ENCODE measurements around the gene LRP1B. TPM values are rescaled to one million over a fixed set of nuclear protein-coding genes. Genes with fewer than 3 reads are reported as not detected.

LRP1B gene
- total and polyA plus RNA-seq, 2 of the 8 experiments (the other 6 are each of a cell fraction or from before 2014, with no cell fraction given), result 0.03 TPM; not detected in 1

DNA sequence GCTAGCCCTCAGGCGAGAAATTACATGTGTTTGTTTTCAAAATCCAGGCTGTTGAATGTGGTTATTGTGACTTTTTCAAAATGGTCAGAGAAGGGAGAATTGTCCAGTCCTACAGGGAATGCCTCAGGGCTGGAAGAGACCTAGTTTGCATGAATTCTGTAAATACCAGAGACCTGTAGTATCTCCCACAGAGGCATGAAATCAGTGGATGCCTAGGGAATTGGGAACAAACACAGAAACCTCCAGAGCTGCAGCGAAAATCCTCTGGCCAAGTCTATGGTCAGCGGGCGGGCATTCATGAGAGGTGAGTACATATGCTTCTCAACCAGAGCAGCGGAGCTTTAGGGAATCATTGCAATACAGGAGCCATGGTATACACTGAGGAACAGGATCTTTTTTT lies 1754.1 kb downstream of the LRP1B start (continued):
- TF ChIP-seq, protein P1, sequence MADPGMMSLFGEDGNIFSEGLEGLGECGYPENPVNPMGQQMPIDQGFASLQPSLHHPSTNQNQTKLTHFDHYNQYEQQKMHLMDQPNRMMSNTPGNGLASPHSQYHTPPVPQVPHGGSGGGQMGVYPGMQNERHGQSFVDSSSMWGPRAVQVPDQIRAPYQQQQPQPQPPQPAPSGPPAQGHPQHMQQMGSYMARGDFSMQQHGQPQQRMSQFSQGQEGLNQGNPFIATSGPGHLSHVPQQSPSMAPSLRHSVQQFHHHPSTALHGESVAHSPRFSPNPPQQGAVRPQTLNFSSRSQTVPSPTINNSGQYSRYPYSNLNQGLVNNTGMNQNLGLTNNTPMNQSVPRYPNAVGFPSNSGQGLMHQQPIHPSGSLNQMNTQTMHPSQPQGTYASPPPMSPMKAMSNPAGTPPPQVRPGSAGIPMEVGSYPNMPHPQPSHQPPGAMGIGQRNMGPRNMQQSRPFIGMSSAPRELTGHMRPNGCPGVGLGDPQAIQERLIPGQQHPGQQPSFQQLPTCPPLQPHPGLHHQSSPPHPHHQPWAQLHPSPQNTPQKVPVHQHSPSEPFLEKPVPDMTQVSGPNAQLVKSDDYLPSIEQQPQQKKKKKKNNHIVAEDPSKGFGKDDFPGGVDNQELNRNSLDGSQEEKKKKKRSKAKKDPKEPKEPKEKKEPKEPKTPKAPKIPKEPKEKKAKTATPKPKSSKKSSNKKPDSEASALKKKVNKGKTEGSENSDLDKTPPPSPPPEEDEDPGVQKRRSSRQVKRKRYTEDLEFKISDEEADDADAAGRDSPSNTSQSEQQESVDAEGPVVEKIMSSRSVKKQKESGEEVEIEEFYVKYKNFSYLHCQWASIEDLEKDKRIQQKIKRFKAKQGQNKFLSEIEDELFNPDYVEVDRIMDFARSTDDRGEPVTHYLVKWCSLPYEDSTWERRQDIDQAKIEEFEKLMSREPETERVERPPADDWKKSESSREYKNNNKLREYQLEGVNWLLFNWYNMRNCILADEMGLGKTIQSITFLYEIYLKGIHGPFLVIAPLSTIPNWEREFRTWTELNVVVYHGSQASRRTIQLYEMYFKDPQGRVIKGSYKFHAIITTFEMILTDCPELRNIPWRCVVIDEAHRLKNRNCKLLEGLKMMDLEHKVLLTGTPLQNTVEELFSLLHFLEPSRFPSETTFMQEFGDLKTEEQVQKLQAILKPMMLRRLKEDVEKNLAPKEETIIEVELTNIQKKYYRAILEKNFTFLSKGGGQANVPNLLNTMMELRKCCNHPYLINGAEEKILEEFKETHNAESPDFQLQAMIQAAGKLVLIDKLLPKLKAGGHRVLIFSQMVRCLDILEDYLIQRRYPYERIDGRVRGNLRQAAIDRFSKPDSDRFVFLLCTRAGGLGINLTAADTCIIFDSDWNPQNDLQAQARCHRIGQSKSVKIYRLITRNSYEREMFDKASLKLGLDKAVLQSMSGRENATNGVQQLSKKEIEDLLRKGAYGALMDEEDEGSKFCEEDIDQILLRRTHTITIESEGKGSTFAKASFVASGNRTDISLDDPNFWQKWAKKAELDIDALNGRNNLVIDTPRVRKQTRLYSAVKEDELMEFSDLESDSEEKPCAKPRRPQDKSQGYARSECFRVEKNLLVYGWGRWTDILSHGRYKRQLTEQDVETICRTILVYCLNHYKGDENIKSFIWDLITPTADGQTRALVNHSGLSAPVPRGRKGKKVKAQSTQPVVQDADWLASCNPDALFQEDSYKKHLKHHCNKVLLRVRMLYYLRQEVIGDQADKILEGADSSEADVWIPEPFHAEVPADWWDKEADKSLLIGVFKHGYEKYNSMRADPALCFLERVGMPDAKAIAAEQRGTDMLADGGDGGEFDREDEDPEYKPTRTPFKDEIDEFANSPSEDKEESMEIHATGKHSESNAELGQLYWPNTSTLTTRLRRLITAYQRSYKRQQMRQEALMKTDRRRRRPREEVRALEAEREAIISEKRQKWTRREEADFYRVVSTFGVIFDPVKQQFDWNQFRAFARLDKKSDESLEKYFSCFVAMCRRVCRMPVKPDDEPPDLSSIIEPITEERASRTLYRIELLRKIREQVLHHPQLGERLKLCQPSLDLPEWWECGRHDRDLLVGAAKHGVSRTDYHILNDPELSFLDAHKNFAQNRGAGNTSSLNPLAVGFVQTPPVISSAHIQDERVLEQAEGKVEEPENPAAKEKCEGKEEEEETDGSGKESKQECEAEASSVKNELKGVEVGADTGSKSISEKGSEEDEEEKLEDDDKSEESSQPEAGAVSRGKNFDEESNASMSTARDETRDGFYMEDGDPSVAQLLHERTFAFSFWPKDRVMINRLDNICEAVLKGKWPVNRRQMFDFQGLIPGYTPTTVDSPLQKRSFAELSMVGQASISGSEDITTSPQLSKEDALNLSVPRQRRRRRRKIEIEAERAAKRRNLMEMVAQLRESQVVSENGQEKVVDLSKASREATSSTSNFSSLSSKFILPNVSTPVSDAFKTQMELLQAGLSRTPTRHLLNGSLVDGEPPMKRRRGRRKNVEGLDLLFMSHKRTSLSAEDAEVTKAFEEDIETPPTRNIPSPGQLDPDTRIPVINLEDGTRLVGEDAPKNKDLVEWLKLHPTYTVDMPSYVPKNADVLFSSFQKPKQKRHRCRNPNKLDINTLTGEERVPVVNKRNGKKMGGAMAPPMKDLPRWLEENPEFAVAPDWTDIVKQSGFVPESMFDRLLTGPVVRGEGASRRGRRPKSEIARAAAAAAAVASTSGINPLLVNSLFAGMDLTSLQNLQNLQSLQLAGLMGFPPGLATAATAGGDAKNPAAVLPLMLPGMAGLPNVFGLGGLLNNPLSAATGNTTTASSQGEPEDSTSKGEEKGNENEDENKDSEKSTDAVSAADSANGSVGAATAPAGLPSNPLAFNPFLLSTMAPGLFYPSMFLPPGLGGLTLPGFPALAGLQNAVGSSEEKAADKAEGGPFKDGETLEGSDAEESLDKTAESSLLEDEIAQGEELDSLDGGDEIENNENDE (IDR thresholded peaks at IDR 0.05; ENCODE audit: insufficient replicate concordance, low read length), result no peak
- TF ChIP-seq GABPA (IDR thresholded peaks at IDR 0.05; ENCODE audit: borderline replicate concordance, insufficient read depth, low read length), result no peak
- no peak for TF ChIP-seq TAF7 (optimal IDR thresholded peaks at IDR 0.05; ENCODE audit: borderline replicate concordance, low read depth, low read length)
- TF ChIP-seq JUND (IDR thresholded peaks at IDR 0.05; ENCODE audit: low read length), result no peak
- no peak for TF ChIP-seq RAD21 (IDR thresholded peaks at IDR 0.05 in 1 of 2, conservative IDR thresholded peaks at IDR 0.05 in 1 of 2; ENCODE audit: low read depth in 2 of 2, low read length in 2 of 2)
- TF ChIP-seq TCF12 (IDR thresholded peaks at IDR 0.05; ENCODE audit: low read depth, low read length), result no peak
- TF ChIP-seq POLR2AphosphoS5 (IDR thresholded peaks at IDR 0.05; ENCODE audit: low read depth, low read length), result no peak
- TF ChIP-seq TAF1 (IDR thresholded peaks at IDR 0.05; ENCODE audit: low read depth, low read length), result no peak

All from H1 (cell line).